Colonic mucosa (tissue), 4 donors: ENCODE measurements around the gene FOSL2. TPM values are rescaled to one million over a fixed set of nuclear protein-coding genes. Genes with fewer than 3 reads are reported as not detected.

Experiments
- DNase-seq: peaks from one replicate; pipeline ENCODE4 v3.0.0-alpha.2; 2020
- H3K27ac ChIP-seq: fragments of 200-600 bp; one replicate; pipeline ENCODE4 v1.8.0; 2021
- H3K27me3 ChIP-seq: fragments of 200-600 bp; one replicate; pipeline ENCODE4 v1.8.0; 2021
- H3K36me3 ChIP-seq: fragments of 200-600 bp; one replicate; pipeline ENCODE4 v1.8.0; 2021
- H3K4me1 ChIP-seq: fragments of 200-600 bp; one replicate; pipeline ENCODE4 v1.8.0; 2021; ENCODE audit warnings: mild to moderate bottlenecking
- H3K4me3 ChIP-seq: fragments of 200-600 bp; one replicate; pipeline ENCODE4 v1.8.0; 2021
- H3K9ac ChIP-seq, 2 donors: one replicate each; pipeline ENCODE4 v1.7.0; 2013; ENCODE audit warnings: control low read depth in 2 of 2, low read depth in 2 of 2, low read length in 2 of 2
- H3K9me3 ChIP-seq: fragments of 200-600 bp; one replicate; pipeline ENCODE4 v1.8.0; 2021
- CTCF ChIP-seq: fragments of 200-600 bp; IDR thresholded peaks from one replicate; pipeline ENCODE4 v1.8.0; 2022; ENCODE audit warnings: antibody characterized with exemption, mild to moderate bottlenecking
- intact Hi-C: fragments of 100-400 bp; cut with DNase I; formaldehyde crosslinking; loops from one replicate; pipeline ENCODE4 v1.14.1; 2022
- total RNA-seq, 2 donors: library from RNA; stranded (reverse); fragmentation: NEBNext Ultra II Directional in 1 of 2; extraction: Animal tissue kit (Norgen Biotek cat#: 25700) in 1 of 2; gene quantifications; one replicate each; pipeline ENCODE4 v1.2.1, GENCODE V29; 2021
- donor health status: healthy.
- donor health status: DM: no; HTN: no; CAD: no.
- donor health status: DM: no; HTN: no; CAD: no.

FOSL2 gene
- total RNA-seq, 2 donors from 2014 or later: 74.2 to 142 TPM

DNA sequence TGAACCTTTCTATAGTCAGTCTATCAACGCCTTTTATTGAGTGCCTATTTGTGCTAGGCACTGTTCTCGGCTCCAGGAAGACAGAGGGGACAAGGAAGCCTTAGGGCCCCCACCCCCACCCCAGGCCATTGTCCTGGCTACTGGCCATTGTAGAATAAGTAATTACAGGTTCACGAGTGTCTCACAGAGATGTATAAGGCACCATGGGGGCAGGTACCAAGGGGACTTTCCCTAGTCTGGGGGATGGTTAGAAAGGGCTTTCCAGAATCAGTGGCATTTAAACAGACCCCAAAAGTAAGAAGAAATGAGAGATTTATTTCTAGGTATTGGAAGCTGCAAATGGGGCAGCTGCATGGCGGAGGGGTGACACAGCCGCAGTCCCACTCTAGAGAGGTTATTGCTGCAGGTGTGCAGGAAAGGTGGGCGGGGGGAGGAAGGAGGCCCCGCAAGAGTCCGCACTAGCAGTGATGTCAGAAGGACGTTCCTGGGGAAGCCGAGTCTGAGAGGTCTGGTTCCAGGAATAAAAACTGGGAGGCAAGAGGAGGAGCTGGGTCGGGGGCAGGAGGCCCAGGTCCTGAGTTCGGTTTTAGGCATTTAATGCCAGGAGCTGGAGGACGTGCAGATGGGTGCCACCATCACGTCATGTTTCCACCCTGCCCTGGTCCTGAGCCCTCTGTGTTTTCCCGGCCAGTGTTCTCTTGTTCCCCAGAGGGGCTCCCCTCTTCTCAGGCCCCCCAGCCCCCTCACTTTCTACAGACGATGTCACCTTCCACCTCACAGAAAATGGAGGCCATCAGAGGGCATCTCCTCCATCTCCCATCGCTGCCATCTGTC lies 30.5 kb downstream of the FOSL2 start:
- H3K4me1 ChIP-seq: no peaks in the 10 kb centered on the region
- intact Hi-C loops: no loop called here
- no peak for DNase-seq
- H3K9me3 ChIP-seq: no peaks in the 10 kb centered on the region
- TF ChIP-seq CTCF: no peak
- H3K27me3 ChIP-seq: no peaks in the 10 kb centered on the region
- peak overlapping the region; percentile 20 for H3K27ac ChIP-seq
- no peaks in the 10 kb centered on the region for H3K36me3 ChIP-seq
- H3K4me3 ChIP-seq: no peak overlapping the region
- H3K9ac ChIP-seq: no peak overlapping the region

DNA sequence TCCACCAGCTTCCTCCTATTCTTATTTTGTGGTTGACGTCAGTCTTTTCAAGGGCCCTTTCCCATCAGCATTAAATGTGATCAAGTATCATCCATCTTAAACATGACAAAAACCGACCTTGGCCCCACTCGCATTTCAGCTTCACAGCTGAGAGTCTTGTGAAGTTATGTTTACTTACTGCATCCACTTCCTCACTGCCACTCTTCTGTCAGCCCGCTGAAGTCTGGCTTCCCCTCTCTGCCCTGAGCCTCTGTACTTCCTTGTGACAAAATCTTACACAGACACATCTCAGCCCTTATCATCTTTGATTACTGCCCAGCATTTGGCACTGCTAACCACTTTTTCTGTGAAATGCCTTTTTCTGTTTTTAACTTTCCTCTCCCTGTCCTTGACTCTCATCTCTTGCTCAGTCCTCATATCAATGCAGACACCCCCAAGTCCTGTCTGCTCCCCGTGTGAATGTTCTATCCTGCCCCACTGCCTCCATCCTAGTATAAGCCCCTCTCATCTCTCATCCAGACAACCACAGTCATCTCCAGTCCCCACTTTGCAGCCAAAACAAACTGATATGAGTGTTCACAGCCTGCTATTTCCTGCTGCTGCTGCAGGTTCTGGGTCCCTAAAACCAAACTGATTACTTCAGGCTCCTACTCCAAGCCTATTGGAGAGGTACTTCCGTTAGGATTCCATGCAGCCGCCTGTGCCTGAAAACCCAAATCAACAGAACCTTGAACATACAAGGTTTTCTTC lies 31.4 kb downstream of the FOSL2 start:
- intact Hi-C loops: no loop called here

DNA sequence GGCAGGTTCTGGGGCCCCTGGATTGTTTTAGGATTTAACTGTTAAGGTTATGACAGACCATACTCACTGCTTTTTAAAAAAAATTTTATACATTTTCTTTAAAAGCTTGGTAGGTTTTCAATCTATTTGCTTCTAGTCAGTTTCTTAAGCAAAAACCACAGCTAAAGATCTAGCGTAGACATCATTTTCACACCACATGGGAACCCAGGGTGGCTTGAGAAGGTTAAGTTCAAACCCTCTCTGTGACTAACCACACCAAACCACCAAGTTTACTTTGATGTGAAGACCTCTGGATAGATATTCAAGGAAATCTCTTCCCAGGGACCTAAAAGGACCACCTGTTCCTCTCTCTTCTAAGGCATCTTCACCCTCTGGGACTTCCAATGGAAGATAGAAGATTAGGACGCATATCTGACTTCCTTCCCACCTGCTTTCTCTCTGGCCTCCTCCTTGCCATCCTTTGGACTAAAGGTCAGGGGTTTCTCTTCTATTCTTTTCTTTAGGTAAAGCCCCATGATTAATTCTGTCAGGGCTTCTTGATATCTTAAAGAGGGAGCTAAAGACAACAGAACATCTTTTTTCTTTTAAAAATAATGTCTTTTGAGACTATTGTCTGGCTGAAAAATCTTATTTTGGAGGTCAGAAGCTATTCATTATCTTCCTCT lies 32.3 kb downstream of the FOSL2 start:
- H3K4me3 ChIP-seq: no peak overlapping the region
- no peaks in the 10 kb centered on the region for H3K4me1 ChIP-seq
- no peaks in the 10 kb centered on the region for H3K27me3 ChIP-seq
- intact Hi-C loops: no loop called here
- no peak for DNase-seq
- H3K36me3 ChIP-seq: no peaks in the 10 kb centered on the region
- TF ChIP-seq CTCF: no peak
- no peak overlapping the region for H3K27ac ChIP-seq
- no peaks in the 10 kb centered on the region for H3K9me3 ChIP-seq
- no peak overlapping the region for H3K9ac ChIP-seq

More for the DNA sequence above, 31.4 kb downstream of the FOSL2 start:
- peak overlapping the region; percentile 20 for H3K27ac ChIP-seq
- no peak for TF ChIP-seq CTCF
- H3K9me3 ChIP-seq: no peaks in the 10 kb centered on the region
- no peak for DNase-seq
- H3K4me3 ChIP-seq: no peak overlapping the region
- no peaks in the 10 kb centered on the region for H3K4me1 ChIP-seq
- no peaks in the 10 kb centered on the region for H3K36me3 ChIP-seq
- no peaks in the 10 kb centered on the region for H3K27me3 ChIP-seq
- H3K9ac ChIP-seq: peak overlapping the region in 1 of 2 donors; percentile 34

DNA sequence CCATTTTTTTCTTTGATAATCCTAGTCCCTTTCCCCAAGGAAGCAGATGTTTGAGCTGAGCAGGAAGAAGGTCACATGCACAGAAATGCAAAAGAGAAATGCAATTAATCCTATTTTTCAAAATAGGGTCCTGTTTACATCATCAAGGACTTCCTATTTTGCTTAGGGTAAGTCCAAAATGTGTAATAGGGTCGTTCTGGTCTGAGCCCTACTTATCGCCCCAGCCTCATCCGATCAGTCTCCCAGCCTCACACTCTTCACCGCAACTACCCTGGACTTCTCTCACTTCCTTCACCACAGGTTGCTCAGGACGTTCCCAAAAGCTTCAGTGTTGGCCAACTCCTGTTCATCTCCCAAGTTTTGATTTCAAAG lies 32.8 kb downstream of the FOSL2 start:
- no peak overlapping the region for H3K4me3 ChIP-seq
- H3K36me3 ChIP-seq: no peaks in the 10 kb centered on the region
- H3K4me1 ChIP-seq: no peaks in the 10 kb centered on the region
- no peaks in the 10 kb centered on the region for H3K27me3 ChIP-seq
- no peak for TF ChIP-seq CTCF
- H3K9me3 ChIP-seq: no peaks in the 10 kb centered on the region
- H3K9ac ChIP-seq: no peak overlapping the region
- DNase-seq: no peak
- no peak overlapping the region for H3K27ac ChIP-seq
- intact Hi-C loops: no loop called here

- Histone ChIP-seq H3K9ac (no peak overlapping the region), H3K27ac (no peak overlapping the region), H3K36me3 (no peaks in the 10 kb centered on the region), H3K4me3 (no peak overlapping the region), H3K27me3 (no peaks in the 10 kb centered on the region), H3K9me3 (no peaks in the 10 kb centered on the region), H3K4me1 (no peaks in the 10 kb centered on the region)
- intact Hi-C loops: no loop called here
- DNase-seq: no peak
- TF ChIP-seq CTCF: no peak
These were observed 35.2 kb downstream of the FOSL2 start for GRCh38 chr2:28427741-28428415.
